ENCODE results near the gene TRIP12. TPM values are rescaled to one million over a fixed set of nuclear protein-coding genes. Genes with fewer than 3 reads are reported as not detected.

The TRIP12 gene
- total RNA-seq, 1 experiment from 2014 or later, result 115 TPM

DNA sequence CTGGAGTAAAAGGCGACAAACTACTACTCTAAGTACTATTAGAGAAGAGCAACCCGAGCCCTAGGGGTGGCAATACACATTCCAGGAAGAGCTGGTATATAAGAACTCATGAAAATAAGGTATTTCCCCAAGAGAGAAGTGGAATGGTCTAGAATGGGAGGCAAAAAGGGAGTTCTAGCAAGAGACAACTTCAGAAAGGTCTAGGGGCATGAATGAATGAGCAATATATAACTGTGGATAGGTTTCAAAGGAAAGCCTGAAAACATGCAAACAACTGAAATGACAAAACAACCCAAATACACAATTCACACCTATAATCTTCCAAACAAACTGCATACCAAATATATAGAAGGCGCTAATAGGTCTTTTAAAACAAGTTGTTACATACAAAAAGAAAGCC is 22.2 kb downstream of the TRIP12 start:
- Histone ChIP-seq H3K9me3 (no peaks in the 10 kb centered on the region), H3K4me1 (no peaks in the 10 kb centered on the region), H3K4me3 (ENCODE audit: low read depth, low read length) (no peak overlapping the region), H3K36me3 (ENCODE audit: control insufficient read depth, insufficient read depth, low read length) (no peaks in the 10 kb centered on the region; the same call in 1 of the 2 replicates), H3K27me3 (replicated peaks; ENCODE audit: control insufficient read depth, insufficient read depth, low read length) (no peaks in the 10 kb centered on the region)
- no peak for DNase-seq
- no peak overlapping the region for H3K4me3 Mint-ChIP-seq (ENCODE audit: unreplicated experiment)
- BruUV-seq (replicated peaks), result no TSS peak
- H3K36me3 Mint-ChIP-seq (ENCODE audit: insufficient read depth, unreplicated experiment), result peaks cover 13% of the 10 kb centered on the region
- ChIA-PET POLR2A (no interaction called here), CTCF (no interaction called here)
- intact Hi-C loops (cut with micrococcal nuclease; ENCODE audit: unreplicated experiment), result no loop called here
- no peak for TF ChIP-seq CTCF (IDR thresholded peaks at IDR 0.05; ENCODE audit: insufficient read depth in 1 of 2, low read depth in 1 of 2, low read length in 1 of 2, severe bottlenecking in 1 of 2, unreplicated experiment in 1 of 2)
- no peaks in the 10 kb centered on the region for H3K4me1 Mint-ChIP-seq (ENCODE audit: low read depth, unreplicated experiment)
- H3K27ac Mint-ChIP-seq (ENCODE audit: unreplicated experiment), result no peak overlapping the region
- no peaks in the 10 kb centered on the region for H3K27me3 Mint-ChIP-seq (ENCODE audit: insufficient read depth, unreplicated experiment)
- H3K9me3 Mint-ChIP-seq (ENCODE audit: unreplicated experiment), result no peaks in the 10 kb centered on the region

DNA sequence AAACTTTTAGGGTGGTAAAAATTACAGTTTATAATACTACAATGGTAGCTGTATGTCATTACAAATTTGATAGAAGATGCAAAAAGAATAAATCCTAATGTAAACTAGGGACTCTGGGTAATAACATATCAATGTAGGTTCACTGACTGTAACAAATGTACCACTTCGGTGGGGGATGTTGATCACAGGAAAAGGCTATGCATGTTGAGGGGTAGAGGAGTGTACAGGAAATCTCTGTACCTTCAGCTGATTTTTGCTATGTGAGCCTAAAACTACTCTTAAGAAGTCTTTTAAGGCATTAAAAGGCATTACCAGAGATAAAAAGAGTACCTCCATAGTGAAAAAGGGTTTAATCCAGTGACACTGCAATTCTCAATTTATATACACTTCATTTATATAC is 25.0 kb downstream of the TRIP12 start:
- no peak for TF ChIP-seq CTCF (IDR thresholded peaks at IDR 0.05; ENCODE audit: insufficient read depth in 1 of 2, low read depth in 1 of 2, low read length in 1 of 2, severe bottlenecking in 1 of 2, unreplicated experiment in 1 of 2)
- BruUV-seq (replicated peaks), result no TSS peak
- CTCF ChIA-PET, result no interaction called here

DNA sequence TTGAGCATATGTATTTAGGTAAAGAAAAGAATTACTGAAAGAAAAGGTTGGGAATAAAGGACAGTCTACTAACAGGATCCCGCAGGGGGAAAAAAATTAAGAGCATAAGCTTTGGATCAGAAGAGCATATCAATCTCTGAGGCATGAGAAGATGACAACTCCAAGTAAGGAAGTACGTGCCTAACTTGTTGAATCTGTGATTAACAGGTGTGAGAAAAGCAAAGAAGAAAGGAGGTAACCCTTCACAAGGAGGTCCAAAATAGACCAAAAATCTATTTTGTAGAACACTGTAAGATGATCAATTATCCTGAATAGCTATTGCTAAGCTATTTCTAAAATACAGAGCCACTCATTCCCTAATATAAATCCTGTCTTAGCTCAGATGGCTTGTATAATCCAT is 32.8 kb downstream of the TRIP12 start:
- no peaks in the 10 kb centered on the region for H3K36me3 Mint-ChIP-seq (ENCODE audit: insufficient read depth, unreplicated experiment)
- CTCF ChIA-PET, result no interaction called here
- peak overlapping the region; percentile 65 for H3K27ac Mint-ChIP-seq (ENCODE audit: unreplicated experiment)
- BruUV-seq (replicated peaks), result no TSS peak
- Histone ChIP-seq H3K9me3 (no peaks in the 10 kb centered on the region), H3K36me3 (ENCODE audit: control insufficient read depth, insufficient read depth, low read length) (no peaks in the 10 kb centered on the region), H3K4me1 (no peaks in the 10 kb centered on the region), H3K4me3 (ENCODE audit: low read depth, low read length) (no peak overlapping the region), H3K27me3 (replicated peaks; ENCODE audit: control insufficient read depth, insufficient read depth, low read length) (no peaks in the 10 kb centered on the region)
- H3K4me1 Mint-ChIP-seq (ENCODE audit: low read depth, unreplicated experiment), result peaks cover 14% of the 10 kb centered on the region
- no peaks in the 10 kb centered on the region for H3K27me3 Mint-ChIP-seq (ENCODE audit: insufficient read depth, unreplicated experiment)
- POLR2A ChIA-PET, result no interaction called here
- TF ChIP-seq CTCF (IDR thresholded peaks at IDR 0.05; ENCODE audit: insufficient read depth in 1 of 2, low read depth in 1 of 2, low read length in 1 of 2, severe bottlenecking in 1 of 2, unreplicated experiment in 1 of 2), result no peak
- no peak for DNase-seq
- H3K4me3 Mint-ChIP-seq (ENCODE audit: unreplicated experiment), result no peak overlapping the region
- no peaks in the 10 kb centered on the region for H3K9me3 Mint-ChIP-seq (ENCODE audit: unreplicated experiment)
- intact Hi-C loops (cut with micrococcal nuclease; ENCODE audit: unreplicated experiment), result no loop called here

More for the DNA sequence above, 25.0 kb downstream of the TRIP12 start:
- Mint-ChIP-seq H3K4me1 (ENCODE audit: low read depth, unreplicated experiment) (no peaks in the 10 kb centered on the region), H3K4me3 (ENCODE audit: unreplicated experiment) (no peak overlapping the region), H3K36me3 (ENCODE audit: insufficient read depth, unreplicated experiment) (peaks cover 5% of the 10 kb centered on the region), H3K9me3 (ENCODE audit: unreplicated experiment) (no peaks in the 10 kb centered on the region), H3K27me3 (ENCODE audit: insufficient read depth, unreplicated experiment) (no peaks in the 10 kb centered on the region), H3K27ac (ENCODE audit: unreplicated experiment) (no peak overlapping the region)
- H3K9me3 ChIP-seq, result no peaks in the 10 kb centered on the region
- H3K36me3 ChIP-seq (ENCODE audit: control insufficient read depth, insufficient read depth, low read length), result no peaks in the 10 kb centered on the region; the same call in 1 of the 2 replicates
- no peak for DNase-seq
- H3K4me3 ChIP-seq (ENCODE audit: low read depth, low read length), result no peak overlapping the region
- POLR2A ChIA-PET, result no interaction called here
- H3K4me1 ChIP-seq, result no peaks in the 10 kb centered on the region
- intact Hi-C loops (cut with micrococcal nuclease; ENCODE audit: unreplicated experiment), result no loop called here
- no peaks in the 10 kb centered on the region for H3K27me3 ChIP-seq (replicated peaks; ENCODE audit: control insufficient read depth, insufficient read depth, low read length)
